HEK293T (cell line): ENCODE results near the gene FAM168A.

Source experiments
- ARNT ChIP-seq: fragments of 450-650 bp; IDR thresholded peaks from 2 replicates; pipeline ENCODE4 v1.6.1; 2017; ENCODE audit warnings: mild to moderate bottlenecking
- BHLHE40 ChIP-seq: fragments of 450-650 bp; IDR thresholded peaks from 2 replicates; pipeline ENCODE4 v1.6.1; 2016; ENCODE audit warnings: mild to moderate bottlenecking, moderate library complexity, borderline replicate concordance
- FOXA1 ChIP-seq: fragments of 450-650 bp; IDR thresholded peaks from 2 replicates; pipeline ENCODE4 v1.6.1; 2016; ENCODE audit warnings: mild to moderate bottlenecking
- FOXK2 ChIP-seq: fragments of 450-650 bp; IDR thresholded peaks from 2 replicates; pipeline ENCODE4 v1.6.1; 2016; ENCODE audit warnings: mild to moderate bottlenecking
- NFRKB ChIP-seq: fragments of 450-650 bp; IDR thresholded peaks from 2 replicates; pipeline ENCODE4 v1.6.1; 2016; ENCODE audit warnings: mild to moderate bottlenecking, moderate library complexity
- SP1 ChIP-seq: fragments of 450-650 bp; IDR thresholded peaks from 2 replicates; pipeline ENCODE4 v1.6.1; 2017
- ZNF384 ChIP-seq: fragments of 450-650 bp; IDR thresholded peaks from 2 replicates; pipeline ENCODE4 v1.6.1; 2016

DNA sequence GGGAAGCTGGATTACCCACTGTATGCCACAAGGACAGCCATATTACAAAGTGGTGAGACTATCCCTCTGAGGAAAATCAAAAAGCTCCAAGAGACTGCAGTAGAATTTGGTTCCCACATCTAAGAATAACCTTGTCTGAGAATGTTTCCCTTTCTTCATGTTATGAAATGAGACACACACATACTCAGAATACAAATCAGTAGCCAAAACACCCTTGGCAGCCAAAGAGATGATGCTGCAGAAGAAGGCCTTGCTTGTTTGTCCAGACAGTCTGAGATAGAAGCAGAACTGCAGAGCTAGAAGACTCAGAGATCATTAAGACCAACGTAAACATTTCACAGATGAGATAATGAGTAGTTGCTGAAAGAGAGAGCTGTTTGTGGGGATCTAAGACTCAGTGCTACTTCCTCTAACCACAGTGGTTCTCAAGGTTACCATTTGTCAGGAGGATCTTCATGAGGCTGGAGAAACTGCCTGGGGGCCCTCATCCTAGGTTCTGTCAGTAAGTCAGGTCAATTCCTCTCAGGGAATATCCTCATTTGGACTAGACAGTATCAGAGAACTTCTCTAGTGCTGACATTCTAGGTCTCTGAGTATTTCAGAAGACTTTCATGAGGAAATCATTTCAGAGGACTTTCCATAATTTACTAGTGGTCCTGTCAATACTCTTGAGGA lies 182.8 kb downstream of the FAM168A start:
- TF ChIP-seq SP1 (no peak), BHLHE40 (no peak), FOXK2 (no peak), FOXA1 (no peak), ZNF384 (no peak), NFRKB (no peak), ARNT (no peak)
